KMS-11 (cell line): Measurements from ENCODE around the gene ARSJ.

Source experiments
- H2AFZ ChIP-seq: fragments of 200-600 bp; sonication (generic); 2 replicates; pipeline ENCODE4 v1.6.1; 2016; ENCODE audit warnings: antibody characterized with exemption, mixed run types, low read depth
- H3K27ac ChIP-seq: fragments of 200-600 bp; sonication (generic); 2 replicates; pipeline ENCODE4 v1.6.1; 2016; ENCODE audit warnings: mild to moderate bottlenecking, mixed run types
- H3K27me3 ChIP-seq: fragments of 200-600 bp; sonication (generic); 2 replicates; pipeline ENCODE4 v1.6.1; 2017; ENCODE audit warnings: mild to moderate bottlenecking, low read depth, mixed run types, moderate library complexity; ENCODE audit not compliant: insufficient read depth
- H3K36me3 ChIP-seq: fragments of 200-600 bp; sonication (generic); 2 replicates; pipeline ENCODE4 v1.6.1; 2017; ENCODE audit warnings: mild to moderate bottlenecking, mixed run types; ENCODE audit not compliant: insufficient read depth
- H3K4me1 ChIP-seq: fragments of 200-600 bp; sonication (generic); 2 replicates; pipeline ENCODE4 v1.6.1; 2016; ENCODE audit warnings: mild to moderate bottlenecking, low read depth, mixed run types; ENCODE audit not compliant: poor library complexity, severe bottlenecking
- H3K4me2 ChIP-seq: fragments of 200-600 bp; sonication (generic); 2 replicates; pipeline ENCODE4 v1.7.0; 2016; ENCODE audit warnings: mild to moderate bottlenecking, mixed run types
- H3K4me3 ChIP-seq: fragments of 200-600 bp; sonication (generic); IDR thresholded peaks from 2 replicates; pipeline ENCODE4 v1.6.1; 2017; ENCODE audit warnings: low read depth, low read length, mixed read lengths; ENCODE audit not compliant: insufficient read depth
- H3K79me2 ChIP-seq: fragments of 200-600 bp; sonication (generic); 2 replicates; pipeline ENCODE4 v1.6.1; 2016; ENCODE audit warnings: low read depth, mixed run types; ENCODE audit not compliant: insufficient read depth
- H3K9ac ChIP-seq: fragments of 200-600 bp; sonication (generic); 2 replicates; pipeline ENCODE4 v1.6.1; 2016; ENCODE audit warnings: mild to moderate bottlenecking, mixed run types
- H4K20me1 ChIP-seq: fragments of 200-600 bp; sonication (generic); 2 replicates; pipeline ENCODE4 v1.6.1; 2016; ENCODE audit warnings: mild to moderate bottlenecking, mixed run types; ENCODE audit not compliant: insufficient read depth
- CTCF ChIP-seq: fragments of 200-600 bp; sonication (generic); conservative IDR thresholded peaks from 2 replicates; pipeline ENCODE4 v1.6.1; 2017; ENCODE audit warnings: low read depth, mild to moderate bottlenecking, antibody characterized with exemption, low read length, moderate library complexity, mixed read lengths

Gene ARSJ

GRCh38 chr4:113996599-113997177, 17.2 kb upstream of the ARSJ start:
- Histone ChIP-seq H3K4me1 (no peaks in the 10 kb centered on the region), H4K20me1 (no peaks in the 10 kb centered on the region), H3K27ac (no peak overlapping the region), H3K27me3 (no peaks in the 10 kb centered on the region), H2AFZ (no peak overlapping the region), H3K4me3 (no peak overlapping the region), H3K4me2 (no peak overlapping the region), H3K79me2 (no peaks in the 10 kb centered on the region), H3K36me3 (no peaks in the 10 kb centered on the region), H3K9ac (no peak overlapping the region)
- TF ChIP-seq CTCF = no peak

- Histone ChIP-seq H3K4me3 (no peak overlapping the region), H3K79me2 (no peaks in the 10 kb centered on the region), H3K36me3 (no peaks in the 10 kb centered on the region), H3K9ac (no peak overlapping the region), H4K20me1 (no peaks in the 10 kb centered on the region), H3K27ac (no peak overlapping the region), H2AFZ (no peak overlapping the region), H3K27me3 (no peaks in the 10 kb centered on the region), H3K4me1 (no peaks in the 10 kb centered on the region), H3K4me2 (no peak overlapping the region)
- no peak for TF ChIP-seq CTCF
Observed at GRCh38 chr4:113993887-113994286, 14.4 kb upstream of the ARSJ start.

GRCh38 chr4:113990886-113991285, 11.4 kb upstream of the ARSJ start:
- no peaks in the 10 kb centered on the region for H4K20me1 ChIP-seq
- no peak for TF ChIP-seq CTCF
- H3K4me1 ChIP-seq = no peaks in the 10 kb centered on the region
- H3K79me2 ChIP-seq = no peaks in the 10 kb centered on the region
- no peak overlapping the region for H3K4me2 ChIP-seq
- H3K4me3 ChIP-seq = no peak overlapping the region
- H3K9ac ChIP-seq = no peak overlapping the region
- no peak overlapping the region for H2AFZ ChIP-seq
- no peak overlapping the region for H3K27ac ChIP-seq
- no peaks in the 10 kb centered on the region for H3K27me3 ChIP-seq
- no peaks in the 10 kb centered on the region for H3K36me3 ChIP-seq

GRCh38 chr4:113987382-113987941, 8.0 kb upstream of the ARSJ start:
- no peak for TF ChIP-seq CTCF
- no peak overlapping the region for H3K4me2 ChIP-seq
- H3K79me2 ChIP-seq = no peaks in the 10 kb centered on the region
- no peaks in the 10 kb centered on the region for H3K36me3 ChIP-seq
- no peaks in the 10 kb centered on the region for H4K20me1 ChIP-seq
- no peak overlapping the region for H3K9ac ChIP-seq
- H2AFZ ChIP-seq = no peak overlapping the region
- no peak overlapping the region for H3K27ac ChIP-seq
- H3K27me3 ChIP-seq = no peaks in the 10 kb centered on the region
- H3K4me3 ChIP-seq = no peak overlapping the region
- no peaks in the 10 kb centered on the region for H3K4me1 ChIP-seq
